Smooth muscle cell (in vitro differentiated cells): ENCODE results near the gene ADRA1B. TPM values are rescaled to one million over a fixed set of nuclear protein-coding genes. Genes with fewer than 3 reads are reported as not detected.

Experiments used
- DNase-seq: peaks from one replicate; lab custom pipeline; 2025; ENCODE audit not compliant: unreplicated experiment; lab: John Stamatoyannopoulos, UW
- H2AFZ ChIP-seq: fragments of 200-600 bp; sonication (generic); 2 replicates; pipeline ENCODE4 v1.6.0; 2016; ENCODE audit warnings: antibody characterized with exemption, low read depth, mild to moderate bottlenecking
- H3F3A ChIP-seq: fragments of 200-600 bp; sonication (generic); 2 replicates; pipeline ENCODE4 v1.6.0; 2017; ENCODE audit warnings: antibody characterized with exemption, low read depth
- H3K27ac ChIP-seq: fragments of 200-600 bp; sonication (generic); 2 replicates; pipeline ENCODE4 v1.5.1; 2016; ENCODE audit warnings: low read depth, mild to moderate bottlenecking
- H3K27me3 ChIP-seq: fragments of 200-600 bp; sonication (generic); 2 replicates; pipeline ENCODE4 v1.6.1; 2016; ENCODE audit warnings: low read depth, mild to moderate bottlenecking
- H3K36me3 ChIP-seq: fragments of 200-600 bp; sonication (generic); 2 replicates; pipeline ENCODE4 v1.5.1; 2016; ENCODE audit warnings: low read depth
- H3K4me1 ChIP-seq: fragments of 200-600 bp; sonication (generic); 2 replicates; pipeline ENCODE4 v1.5.1; 2016; ENCODE audit warnings: low read depth
- H3K4me2 ChIP-seq: fragments of 200-600 bp; sonication (generic); 2 replicates; pipeline ENCODE4 v1.6.0; 2016; ENCODE audit warnings: mild to moderate bottlenecking
- H3K4me3 ChIP-seq: fragments of 200-600 bp; sonication (generic); 2 replicates; pipeline ENCODE4 v1.5.1; 2016; ENCODE audit warnings: mild to moderate bottlenecking
- H3K79me2 ChIP-seq: fragments of 200-600 bp; sonication (generic); 2 replicates; pipeline ENCODE4 v1.6.0; 2016; ENCODE audit warnings: low read depth, mild to moderate bottlenecking
- H3K9ac ChIP-seq: fragments of 200-600 bp; sonication (generic); 2 replicates; pipeline ENCODE4 v1.6.0; 2016; ENCODE audit warnings: low read depth
- H3K9me3 ChIP-seq: fragments of 200-600 bp; sonication (generic); replicated peaks from 2 replicates; pipeline ENCODE4 v1.5.1; 2016; ENCODE audit warnings: low read depth
- H4K20me1 ChIP-seq: fragments of 200-600 bp; sonication (generic); 2 replicates; pipeline ENCODE4 v1.6.0; 2016; ENCODE audit warnings: low read depth
- WGBS: methylation state at CpG from one replicate; pipeline ENCODE4 v1.1.7; 2016; ENCODE audit warnings: low lambda C conversion rate; 5-methylcytosine and 5-hydroxymethylcytosine counted together
- polyA plus RNA-seq: library from polyadenylated mRNA; unstranded; fragments of >200 nt; fragmentation: Nextera tagmentation; extraction: Ambion mirVana; gene quantifications from 2 replicates; pipeline ENCODE4 v1.2.1, GENCODE V29; 2016
- total RNA-seq: library from RNA; depleted of rRNA; stranded (reverse); fragments of >200 nt; gene quantifications from 2 replicates; pipeline ENCODE4 v1.2.3, GENCODE V29; 2014
- TF ChIP-seq, protein P1 (sequence below): fragments of 200-600 bp; sonication (generic); IDR thresholded peaks from 2 replicates; pipeline ENCODE4 v1.5.1; 2017; ENCODE audit warnings: borderline replicate concordance, mild to moderate bottlenecking, antibody characterized with exemption; ENCODE audit not compliant: insufficient read depth, poor library complexity, severe bottlenecking

ADRA1B gene
- total RNA-seq (0.09 and 0.36 TPM in 2 replicates), polyA plus RNA-seq (0.34 and 1.2 TPM in 2 replicates)

DNA sequence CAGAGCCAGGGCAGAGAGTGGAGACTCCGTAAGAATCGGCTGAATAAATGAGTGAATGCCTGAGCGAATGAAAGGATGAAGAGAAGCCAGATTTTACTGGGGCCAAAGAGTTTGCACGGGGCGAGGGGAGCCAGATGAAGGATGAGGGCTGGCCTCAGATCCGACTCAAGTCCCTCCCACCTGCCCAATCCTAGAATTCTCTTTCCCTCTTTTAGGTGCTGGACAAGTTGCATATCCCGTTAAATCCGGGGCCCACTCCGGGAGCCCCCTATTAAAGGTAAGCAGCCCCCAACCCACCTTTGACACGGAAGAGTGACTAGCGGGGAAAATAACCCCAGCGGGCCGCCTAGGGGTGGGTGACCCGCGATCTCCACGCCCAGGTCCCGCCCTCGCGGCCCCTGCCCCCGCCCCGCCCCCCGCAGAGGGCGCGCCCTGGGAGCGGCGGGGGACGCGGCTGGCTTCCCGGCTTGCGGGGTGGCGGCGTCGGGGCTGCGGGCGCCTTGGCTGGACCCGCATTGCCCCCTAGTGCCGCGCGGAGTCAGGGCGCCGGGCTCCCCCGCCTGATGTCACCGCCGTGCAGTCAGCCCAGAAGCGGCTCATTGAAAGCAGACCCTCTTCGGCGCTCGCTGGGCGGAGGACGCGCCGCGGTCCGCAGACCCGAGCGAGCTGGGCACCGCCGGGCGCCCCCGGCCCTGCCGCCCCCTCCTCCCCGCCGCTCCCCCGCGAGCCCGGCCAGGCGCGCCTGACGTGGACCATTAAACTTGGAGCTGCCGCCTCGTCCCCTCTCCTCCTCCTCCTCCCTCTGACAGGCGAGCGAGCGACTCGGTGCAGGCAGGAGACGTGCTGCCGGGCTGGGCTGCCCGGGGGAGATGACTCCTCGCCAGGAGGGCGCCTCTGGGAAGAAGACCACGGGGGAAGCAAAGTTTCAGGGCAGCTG lies at the start of gene ADRA1B:
Gene ADRA1B, plus strand, starts transcription at position 579 of the 937 bp plus-strand sequence. CDS start 424 bp downstream, outside the sequence.
- Histone ChIP-seq H3K36me3 (no peaks in the 10 kb centered on the region), H3K4me2 (peak within 1 kb of the TSS; percentile 95), H3K27me3 (peaks cover 44% of the 10 kb centered on the region), H3K79me2 (no peaks in the 10 kb centered on the region), H3K27ac (no peak within 1 kb of the TSS), H4K20me1 (no peaks in the 10 kb centered on the region), H3K4me1 (no peaks in the 10 kb centered on the region), H3F3A (peaks cover 7% of the 10 kb centered on the region), H2AFZ (peak within 1 kb of the TSS; percentile 60), H3K9me3 (no peaks in the 10 kb centered on the region), H3K4me3 (peak within 1 kb of the TSS; percentile 58), H3K9ac (peak within 1 kb of the TSS; percentile 38)
- WGBS, result 3% methylated on average over 31 of the region's 81 CpGs
- TF ChIP-seq, protein P1, sequence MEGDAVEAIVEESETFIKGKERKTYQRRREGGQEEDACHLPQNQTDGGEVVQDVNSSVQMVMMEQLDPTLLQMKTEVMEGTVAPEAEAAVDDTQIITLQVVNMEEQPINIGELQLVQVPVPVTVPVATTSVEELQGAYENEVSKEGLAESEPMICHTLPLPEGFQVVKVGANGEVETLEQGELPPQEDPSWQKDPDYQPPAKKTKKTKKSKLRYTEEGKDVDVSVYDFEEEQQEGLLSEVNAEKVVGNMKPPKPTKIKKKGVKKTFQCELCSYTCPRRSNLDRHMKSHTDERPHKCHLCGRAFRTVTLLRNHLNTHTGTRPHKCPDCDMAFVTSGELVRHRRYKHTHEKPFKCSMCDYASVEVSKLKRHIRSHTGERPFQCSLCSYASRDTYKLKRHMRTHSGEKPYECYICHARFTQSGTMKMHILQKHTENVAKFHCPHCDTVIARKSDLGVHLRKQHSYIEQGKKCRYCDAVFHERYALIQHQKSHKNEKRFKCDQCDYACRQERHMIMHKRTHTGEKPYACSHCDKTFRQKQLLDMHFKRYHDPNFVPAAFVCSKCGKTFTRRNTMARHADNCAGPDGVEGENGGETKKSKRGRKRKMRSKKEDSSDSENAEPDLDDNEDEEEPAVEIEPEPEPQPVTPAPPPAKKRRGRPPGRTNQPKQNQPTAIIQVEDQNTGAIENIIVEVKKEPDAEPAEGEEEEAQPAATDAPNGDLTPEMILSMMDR, result peak; percentile 58
- peak; percentile 49 for DNase-seq

GRCh38 chr5:159873680-159874079 lies 42.6 kb upstream of the ADRA1B start:
- Histone ChIP-seq H2AFZ (no peak overlapping the region), H3K27ac (no peak overlapping the region), H3K9me3 (no peaks in the 10 kb centered on the region), H3K4me3 (no peak overlapping the region), H3K4me1 (peaks cover 3% of the 10 kb centered on the region), H4K20me1 (no peaks in the 10 kb centered on the region), H3K79me2 (no peaks in the 10 kb centered on the region), H3K4me2 (no peak overlapping the region), H3F3A (no peaks in the 10 kb centered on the region), H3K27me3 (peaks cover 50% of the 10 kb centered on the region), H3K36me3 (no peaks in the 10 kb centered on the region), H3K9ac (no peak overlapping the region)
- no peak for DNase-seq
- WGBS, result 79% methylated on average over 2 of the region's 2 CpGs
- TF ChIP-seq, protein P1, result no peak

DNA sequence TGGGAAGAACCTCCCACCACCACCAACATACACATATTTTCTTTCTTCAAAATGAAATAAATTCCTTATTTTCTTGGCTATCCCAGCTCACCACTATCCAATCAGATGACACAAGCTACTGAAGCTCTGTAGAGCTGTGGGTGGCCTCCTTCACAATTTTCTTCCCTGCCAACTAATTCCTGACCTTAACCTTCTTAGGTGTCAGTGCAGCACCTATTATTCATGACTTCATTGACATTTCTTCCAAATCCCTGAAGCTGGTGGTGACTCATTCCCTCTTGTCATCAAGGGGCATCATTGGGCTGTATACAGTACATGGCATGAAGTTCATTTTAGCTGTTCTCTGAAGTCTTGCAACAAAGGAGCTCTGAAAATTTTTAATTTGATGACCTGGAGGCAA lies 42.0 kb upstream of the ADRA1B start:
- DNase-seq, result no peak
- Histone ChIP-seq H3K9me3 (no peaks in the 10 kb centered on the region), H3K79me2 (no peaks in the 10 kb centered on the region), H3K4me3 (no peak overlapping the region), H3K27me3 (peaks cover 44% of the 10 kb centered on the region), H3F3A (no peaks in the 10 kb centered on the region), H4K20me1 (no peaks in the 10 kb centered on the region), H3K4me2 (no peak overlapping the region), H3K27ac (no peak overlapping the region), H3K9ac (no peak overlapping the region), H3K36me3 (no peaks in the 10 kb centered on the region), H2AFZ (no peak overlapping the region), H3K4me1 (peaks cover 6% of the 10 kb centered on the region)
- TF ChIP-seq, protein P1, result no peak
